ENCODE measurements around the gene NUDT3.

GRCh38 chr6:34310817-34311216, 81.7 kb downstream of the NUDT3 start:
- TF ChIP-seq CTCF (IDR thresholded peaks at IDR 0.05) (no peak), ZFX (IDR thresholded peaks at IDR 0.05; ENCODE audit: borderline replicate concordance) (no peak)

Data from 22Rv1 (cell line).